K562 (cell line): ENCODE results near the gene SPTAN1. TPM values are rescaled to one million over a fixed set of nuclear protein-coding genes. Genes with fewer than 3 reads are reported as not detected.

Source experiments
- ATAC-seq: fragments of 200-7000 bp; cut with Tn5 transposase; 3 replicates; pipeline ENCODE4 v1.9.1; 2020; ENCODE audit warnings: moderate library complexity
- BruUV-seq: library from RNA; stranded (reverse); fragments of 400-500 nt; replicated peaks from 2 replicates; lab custom pipeline; 2021; lab: Mats Ljungman, UMichigan
- CTCF ChIA-PET: fragments of 300-600 bp; formaldehyde crosslinking; extraction: SDS; loops from one replicate; lab custom pipeline; 2021; ENCODE audit warnings: low intra/inter-chr PET ratio; lab: Yijun Ruan, JAX
- POLR2A ChIA-PET: fragments of 300-600, 350-650 bp; sonication (Branson Sonifier 250); formaldehyde crosslinking; extraction: SDS; loops from one replicate; lab custom pipeline; 2021; ENCODE audit warnings: antibody characterized with exemption, inconsistent platforms; lab: Yijun Ruan, JAX
- DNase-seq, 4 experiments: peaks; one replicate each; pipeline versions ENCODE4 v3.0.0 to v3.0.0-alpha.2; 2011 to 2018; ENCODE audit warnings: low spot score in 3 of 4, mixed read lengths in 3 of 4; ENCODE audit errors: extremely low read depth in 1 of 4
- FAIRE-seq: peaks from 2 replicates; lab custom pipeline; 2011; peaks lifted over from hg19 to GRCh38; lab: Jason Lieb, UNC
- H2AFZ ChIP-seq: 2 replicates; pipeline ENCODE4 v1.6.0; 2011; ENCODE audit warnings: low read depth, low read length, control low read depth, inconsistent platforms
- H3K27ac ChIP-seq: fragments of 200-600 bp; 3 replicates; pipeline ENCODE4 v1.8.0; 2011; ENCODE audit warnings: low read depth, mild to moderate bottlenecking, control low read depth, inconsistent platforms, low read length, moderate library complexity, mixed read lengths; ENCODE audit errors: extremely low read depth
- H3K27me3 ChIP-seq, 2 experiments: fragments of 300-600 bp in 1 of 2; 2 replicates in 1 of 2; 3 replicates in 1 of 2; pipeline versions ENCODE4 v1.6.0 to v1.8.0; 2011; ENCODE audit warnings: inconsistent platforms in 2 of 2, low read length in 2 of 2, mild to moderate bottlenecking in 1 of 2, mixed read lengths in 1 of 2, moderate library complexity in 1 of 2; ENCODE audit not compliant: control insufficient read depth in 2 of 2, insufficient read depth in 2 of 2
- H3K36me3 ChIP-seq: fragments of 300-600 bp; 3 replicates; pipeline ENCODE4 v1.8.0; 2011; ENCODE audit warnings: mild to moderate bottlenecking, low read length, inconsistent platforms; ENCODE audit not compliant: control insufficient read depth, insufficient read depth
- H3K4me1 ChIP-seq, 2 experiments: fragments of 200-600 bp in 1 of 2; replicated peaks in 1 of 2; 2 replicates in 1 of 2; 3 replicates in 1 of 2; pipeline versions ENCODE4 v1.5.1 to v1.8.0; 2011; ENCODE audit warnings: inconsistent platforms in 2 of 2, low read length in 2 of 2, mild to moderate bottlenecking in 1 of 2, mixed read lengths in 1 of 2, moderate library complexity in 1 of 2; ENCODE audit not compliant: control insufficient read depth in 2 of 2, insufficient read depth in 2 of 2
- H3K4me2 ChIP-seq: 2 replicates; pipeline ENCODE4 v1.6.1; 2011; ENCODE audit warnings: low read length, control low read depth, inconsistent platforms, mixed read lengths; ENCODE audit not compliant: insufficient read depth
- H3K4me3 ChIP-seq: fragments of 200-600 bp; sonication (generic), shearing (Covaris generic); 2 replicates; pipeline ENCODE4 v1.5.1; 2016; ENCODE audit warnings: control low read depth, inconsistent platforms
- H3K79me2 ChIP-seq: fragments of 200-600 bp; 3 replicates; pipeline ENCODE4 v1.8.0; 2011; ENCODE audit warnings: low read length, inconsistent platforms; ENCODE audit not compliant: control insufficient read depth, insufficient read depth
- H3K9ac ChIP-seq, 2 experiments: 2 replicates each; pipeline versions ENCODE4 v1.6.0 to v1.6.1; 2011; ENCODE audit warnings: low read depth in 2 of 2, low read length in 2 of 2, control low read depth in 1 of 2, inconsistent platforms in 1 of 2, mild to moderate bottlenecking in 1 of 2, mixed read lengths in 1 of 2; ENCODE audit not compliant: insufficient read depth in 1 of 2
- H3K9me1 ChIP-seq: one replicate; pipeline ENCODE4 v1.6.0; 2011; ENCODE audit warnings: inconsistent platforms, mild to moderate bottlenecking, low read length, moderate library complexity; ENCODE audit not compliant: control insufficient read depth, insufficient read depth
- H3K9me3 ChIP-seq: replicated peaks from 2 replicates; pipeline ENCODE4 v1.5.1; 2011; ENCODE audit warnings: low read depth, low read length, inconsistent platforms; ENCODE audit not compliant: control insufficient read depth, insufficient read depth
- H4K20me1 ChIP-seq: replicated peaks from 2 replicates; pipeline ENCODE4 v1.6.1; 2011; ENCODE audit warnings: low read length, inconsistent platforms, mixed read lengths; ENCODE audit not compliant: control insufficient read depth, insufficient read depth
- BRD4 ChIP-seq: fragments of 200-600 bp; sonication (generic); IDR thresholded peaks from 2 replicates; pipeline ENCODE4 v1.6.1; 2017; ENCODE audit warnings: inconsistent platforms
- CTBP1 ChIP-seq: fragments of 450-650 bp; IDR thresholded peaks from 2 replicates; pipeline ENCODE4 v1.6.1; 2016; ENCODE audit warnings: borderline replicate concordance
- DACH1 ChIP-seq: fragments of 450-650 bp; IDR thresholded peaks from 2 replicates; pipeline ENCODE4 v1.6.1; 2018; ENCODE audit not compliant: partially characterized antibody
- FOXO4 ChIP-seq: fragments of 450-650 bp; formaldehyde crosslinking; IDR thresholded peaks from 2 replicates; pipeline ENCODE4 v1.4.0; 2020; ENCODE audit warnings: mild to moderate bottlenecking, moderate library complexity
- ILF3 ChIP-seq: fragments of 450-650 bp; IDR thresholded peaks from 2 replicates; pipeline ENCODE4 v1.6.1; 2018; ENCODE audit warnings: antibody characterized with exemption, mild to moderate bottlenecking, moderate library complexity, borderline replicate concordance
- KAT7 ChIP-seq: sonication (generic); formaldehyde crosslinking; IDR thresholded peaks from 2 replicates; pipeline ENCODE4 v1.8.0; 2022; ENCODE audit warnings: missing genetic modification reagents, mild to moderate bottlenecking, borderline replicate concordance
- KDM5B ChIP-seq: fragments of 200-600 bp; sonication (generic); IDR thresholded peaks from 2 replicates; pipeline ENCODE4 v1.6.1; 2012; ENCODE audit warnings: low read depth, mild to moderate bottlenecking, moderate library complexity, low read length, control low read depth, inconsistent platforms; ENCODE audit not compliant: insufficient replicate concordance
- MEIS2 ChIP-seq: fragments of 450-650 bp; IDR thresholded peaks from 2 replicates; pipeline ENCODE4 v1.6.1; 2014; ENCODE audit warnings: mild to moderate bottlenecking; ENCODE audit not compliant: partially characterized antibody
- NR4A1 ChIP-seq, 2 experiments: fragments of 250-450 bp in 1 of 2; fragments of 450-650 bp in 1 of 2; sonication (Bioruptor Pico) in 1 of 2; IDR thresholded peaks; 2 replicates each; pipeline versions ENCODE4 v1.4.0 to v1.6.1; 2016 to 2020; ENCODE audit warnings: mild to moderate bottlenecking in 2 of 2, missing compliant biosample characterization in 1 of 2, missing genetic modification characterization in 1 of 2, moderate library complexity in 1 of 2
- RHOXF2B ChIP-seq: fragments of 250-450 bp; sonication (Bioruptor Pico); conservative IDR thresholded peaks from 2 replicates; pipeline ENCODE4 v1.5.1; 2021
- SETDB1 ChIP-seq: IDR thresholded peaks from one replicate; pipeline ENCODE4 v1.6.1; 2012; ENCODE audit warnings: low read length, control low read depth, inconsistent platforms
- STAG1 ChIP-seq: sonication (generic); formaldehyde crosslinking; IDR thresholded peaks from 2 replicates; pipeline ENCODE4 v1.5.0; 2020; ENCODE audit warnings: missing genetic modification reagents, borderline replicate concordance
- TCFL5 ChIP-seq: fragments of 250-450 bp; sonication (Bioruptor Pico); conservative IDR thresholded peaks from 2 replicates; pipeline ENCODE4 v1.6.1; 2021; ENCODE audit warnings: mild to moderate bottlenecking, moderate library complexity, matching md5 sums
- TGIF2 ChIP-seq: sonication (generic); formaldehyde crosslinking; IDR thresholded peaks from 2 replicates; pipeline ENCODE4 v1.8.1; 2022; ENCODE audit warnings: mild to moderate bottlenecking, missing genetic modification reagents, moderate library complexity
- YBX1 ChIP-seq: fragments of 450-650 bp; IDR thresholded peaks from 2 replicates; pipeline ENCODE4 v1.7.1; 2016; ENCODE audit warnings: mild to moderate bottlenecking
- ZNF140 ChIP-seq: fragments of 250-450 bp; sonication (Bioruptor Pico); IDR thresholded peaks from 2 replicates; pipeline ENCODE4 v1.8.0; 2021; ENCODE audit warnings: moderate library complexity, mild to moderate bottlenecking, inconsistent platforms
- ZNF143 ChIP-seq: sonication (generic); formaldehyde crosslinking; IDR thresholded peaks from 2 replicates; pipeline ENCODE4 v1.9.0; 2022; ENCODE audit warnings: mild to moderate bottlenecking, missing genetic modification reagents
- ZNF280A ChIP-seq: fragments of 450-650 bp; IDR thresholded peaks from 2 replicates; pipeline ENCODE4 v1.6.1; 2018; ENCODE audit warnings: mild to moderate bottlenecking, low read depth; ENCODE audit not compliant: partially characterized antibody
- ZNF316 ChIP-seq: fragments of 450-650 bp; IDR thresholded peaks from 2 replicates; pipeline ENCODE4 v1.6.1; 2016
- WGBS: fragments of 100-300 bp; shearing (Covaris generic); methylation state at CpG from one replicate; pipeline ENCODE4 v1.1.6; 2016; ENCODE audit warnings: low coverage, mixed read lengths; ENCODE audit not compliant: insufficient coverage; ENCODE audit errors: missing lambda C conversion rate; 5-methylcytosine and 5-hydroxymethylcytosine counted together
- in situ Hi-C: fragments of 300-500 bp; cut with MboI; formaldehyde crosslinking; loops from 4 replicates; pipeline ENCODE4 v1.15.0; 2018; ENCODE audit warnings: inconsistent platforms, mixed read lengths
- intact Hi-C: fragments of 100-400 bp; cut with micrococcal nuclease; formaldehyde crosslinking; loops from 2 replicates; pipeline ENCODE4 v1.14.2; 2022
- polyA plus RNA-seq, 8 experiments: library from polyadenylated mRNA; depleted of rRNA in 4 of 8; stranded (reverse) in 5 of 8; unstranded in 3 of 8; fragments of >200 nt; fragmentation: Nextera tagmentation in 2 of 8; fragmentation: Illumina TruSeq in 1 of 8; extraction: Ambion mirVana in 2 of 8; extraction: Trizol in 1 of 8; gene quantifications; 2 replicates each; pipeline versions ENCODE4 v1.2.1 to v1.2.3, GENCODE V29; 2011 to 2014; ENCODE audit warnings: inconsistent platforms in 1 of 8, missing spikeins in 1 of 8
- total RNA-seq, 7 experiments: library from RNA; depleted of rRNA in 6 of 7; stranded (reverse); fragments of >200 nt in 6 of 7; fragmentation: Illumina TruSeq in 2 of 7; extraction: Trizol in 2 of 7; gene quantifications; 2 replicates each; pipeline versions ENCODE4 v1.2.1 to v1.2.3, GENCODE V29; 2011 to 2021; ENCODE audit warnings: low replicate concordance in 1 of 7

The SPTAN1 gene
- total and polyA plus RNA-seq, 9 of the 15 experiments (the other 6 are each of a cell fraction or from before 2014, with no cell fraction given), result 1.5 to 13.5 (median 6.8) TPM

GRCh38 chr9:128610897-128611296, 58.5 kb downstream of the SPTAN1 start (continued):
- TF ChIP-seq TGIF2 (CRISPR knock-in tag) (no peak), ZNF316 (peak; percentile 56)

GRCh38 chr9:128611600-128612394, 59.4 kb downstream of the SPTAN1 start:
- CTCF ChIA-PET, result interaction anchor here (0.9 to 2.3 kb wide), 2 partner anchors 23 to 173 kb away, joined by 4 to 10 read pairs; no protein-coding TSS in a partner anchor
- H3K4me1 ChIP-seq, result no peaks in the 10 kb centered on the region
- no TSS peak for BruUV-seq
- DNase-seq, result no peak
- no peaks in the 10 kb centered on the region for H4K20me1 ChIP-seq
- POLR2A ChIA-PET, result interaction anchor here (0.6 to 1.7 kb wide), 3 partner anchors 8 to 17 kb away, joined by 3 to 4 read pairs (median 4); no protein-coding TSS in a partner anchor
- no peaks in the 10 kb centered on the region for H3K9me3 ChIP-seq
- FAIRE-seq, result no peak
- intact Hi-C loops (loop anchor here (2.0 to 10.0 kb wide), 3 partner anchors 107 to 197 kb away; partner anchors contain the start of gene GLE1), in situ Hi-C loops (no loop called here)
- no peak overlapping the region for H2AFZ ChIP-seq
- no peak overlapping the region for H3K4me2 ChIP-seq
- H3K9me1 ChIP-seq, result no peaks in the 10 kb centered on the region
- H3K27ac ChIP-seq, result no peak overlapping the region
- WGBS, result 25% methylated on average over 12 of the region's 12 CpGs
- H3K4me3 ChIP-seq, result no peak overlapping the region
- no peaks in the 10 kb centered on the region for H3K36me3 ChIP-seq
- no peak for ATAC-seq
- no peaks in the 10 kb centered on the region for H3K79me2 ChIP-seq
- H3K27me3 ChIP-seq, result no peaks in the 10 kb centered on the region
- H3K9ac ChIP-seq, result no peak overlapping the region
- TF ChIP-seq KDM5B, result no peak
- no peak for TF ChIP-seq BRD4
- no peak for TF ChIP-seq CTBP1
- TF ChIP-seq KAT7 (CRISPR knock-in tag), result no peak
- no peak for TF ChIP-seq STAG1
- TF ChIP-seq RHOXF2B (CRISPR knock-in tag), result no peak
- TF ChIP-seq MEIS2, result no peak
- TF ChIP-seq ILF3, result no peak
- no peak for TF ChIP-seq ZNF140 (CRISPR knock-in tag)
- TF ChIP-seq TGIF2 (CRISPR knock-in tag), result no peak
- no peak for TF ChIP-seq ZNF280A
- no peak for TF ChIP-seq NR4A1 (CRISPR knock-in tag; IDR thresholded peaks at IDR 0.05)
- TF ChIP-seq NR4A1 (tag; IDR thresholded peaks at IDR 0.05), result no peak
- TF ChIP-seq TCFL5 (CRISPR knock-in tag), result no peak
- no peak for TF ChIP-seq SETDB1
- TF ChIP-seq YBX1, result no peak
- TF ChIP-seq ZNF143 (CRISPR knock-in tag), result no peak
- TF ChIP-seq FOXO4 (CRISPR knock-in tag), result no peak
- no peak for TF ChIP-seq DACH1
